ENCODE data around the gene TFAM.
A peak's percentile ranks its signal among the peaks of the same experiment; 100 is the strongest.
"Not testable (repeated sequence)": the region's sequence is repeated elsewhere in the genome, so short reads cannot be mapped to it uniquely, and the experiment has no call there.

The TFAM gene

DNA sequence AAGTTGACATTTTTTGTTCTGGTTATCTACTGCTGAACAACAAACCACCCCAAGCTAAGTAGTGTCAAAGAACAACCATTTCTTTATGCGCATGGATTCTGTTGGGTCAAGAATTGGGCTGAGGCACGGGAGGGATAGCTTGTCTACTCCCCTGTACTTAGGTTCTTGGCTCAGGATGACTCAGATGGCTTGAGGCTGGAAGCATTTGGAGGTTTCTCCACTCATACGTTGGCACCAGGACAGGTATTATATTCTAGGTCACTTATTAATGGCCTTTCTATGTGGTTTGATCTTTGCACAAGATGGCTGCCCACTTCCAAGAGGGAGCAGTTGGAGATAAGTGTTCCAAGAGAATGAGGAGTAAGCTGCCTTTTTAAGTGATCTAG, 11.8 kb upstream of the TFAM start:
- no peak for DNase-seq

DNA sequence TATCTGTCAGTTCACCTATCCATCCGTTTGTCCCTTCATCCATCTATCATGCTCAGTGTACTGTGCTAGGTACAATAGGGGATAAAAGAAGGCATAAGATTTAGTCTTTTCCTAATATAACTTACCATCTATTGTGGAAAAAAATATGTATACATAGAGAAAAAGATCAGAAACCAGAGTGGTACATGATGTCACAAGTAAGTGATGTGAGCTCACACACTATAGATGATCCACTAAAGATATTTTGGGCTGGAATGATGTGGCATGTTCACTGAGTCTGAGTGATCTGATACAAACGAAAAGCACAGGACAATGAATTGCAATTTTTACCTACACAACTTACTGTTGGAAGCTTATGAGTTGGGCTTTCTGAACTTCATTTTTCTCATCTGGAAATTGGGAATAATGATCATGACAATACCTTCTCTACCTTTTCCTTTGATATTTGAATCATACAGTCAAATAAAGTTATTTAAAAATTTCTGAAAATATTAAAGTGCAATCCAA, 2.7 kb upstream of the TFAM start:
- no peak for DNase-seq

DNA sequence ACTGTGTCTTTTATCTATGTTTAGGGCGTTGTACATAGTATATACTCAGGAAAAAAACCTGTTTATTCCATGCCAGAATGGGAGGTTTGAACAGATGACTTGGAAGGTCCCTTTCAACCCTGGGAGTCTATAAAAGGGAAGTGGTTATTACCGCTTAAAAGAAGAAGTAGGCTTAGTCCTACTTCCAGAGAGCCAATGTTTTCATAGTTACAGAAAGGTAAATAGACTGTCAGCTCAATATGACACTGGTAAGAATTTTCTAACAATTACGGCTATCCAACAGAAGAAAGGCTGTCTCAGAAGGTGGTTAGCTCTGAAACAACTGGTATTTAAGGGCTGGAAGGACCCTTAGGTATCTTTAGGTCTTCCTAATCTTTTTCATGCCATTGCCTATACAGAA, 1.1 kb upstream of the TFAM start:
- DNase-seq: peak; percentile 87

DNA sequence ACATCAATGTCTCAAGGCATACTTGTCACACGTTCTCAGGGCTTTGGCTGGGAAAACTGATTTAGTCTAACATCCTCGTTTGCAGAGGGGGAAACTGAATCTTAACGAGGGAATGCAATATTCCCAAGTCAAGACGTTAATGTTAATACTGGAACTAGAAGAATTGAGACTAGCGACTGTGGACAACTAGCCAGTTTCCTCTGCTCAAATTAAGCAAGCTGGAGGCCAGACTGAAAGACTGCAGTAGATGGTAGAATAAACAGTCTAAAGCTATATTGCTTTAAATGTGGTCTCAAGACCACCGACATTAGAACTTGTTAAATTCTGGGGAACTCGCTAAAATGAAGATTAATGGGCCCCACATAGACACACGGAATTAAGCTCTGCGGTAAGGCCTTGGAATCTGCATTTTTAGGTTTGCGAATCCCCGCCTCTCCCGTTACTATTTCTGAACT, 639 bp upstream of the TFAM start:
- DNase-seq: peak; percentile 26

DNA sequence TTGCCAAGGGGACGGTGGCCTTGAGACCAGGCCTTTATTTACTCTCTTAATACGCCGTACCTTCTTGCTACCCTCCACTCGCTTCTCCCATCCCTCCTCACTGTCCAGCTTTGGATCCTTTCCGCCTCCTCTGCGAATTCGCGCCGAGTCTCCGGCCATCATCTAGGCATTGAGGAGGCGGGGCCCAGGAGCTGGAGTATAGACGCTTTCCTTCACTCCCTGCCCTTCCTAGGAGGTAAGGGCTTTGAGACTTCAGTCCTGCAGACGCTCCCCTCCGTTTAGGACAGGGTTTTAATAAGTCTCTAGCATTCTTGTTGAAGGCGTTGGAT, 538 bp downstream of the TFAM start:
- peak; percentile 10 for DNase-seq

DNA sequence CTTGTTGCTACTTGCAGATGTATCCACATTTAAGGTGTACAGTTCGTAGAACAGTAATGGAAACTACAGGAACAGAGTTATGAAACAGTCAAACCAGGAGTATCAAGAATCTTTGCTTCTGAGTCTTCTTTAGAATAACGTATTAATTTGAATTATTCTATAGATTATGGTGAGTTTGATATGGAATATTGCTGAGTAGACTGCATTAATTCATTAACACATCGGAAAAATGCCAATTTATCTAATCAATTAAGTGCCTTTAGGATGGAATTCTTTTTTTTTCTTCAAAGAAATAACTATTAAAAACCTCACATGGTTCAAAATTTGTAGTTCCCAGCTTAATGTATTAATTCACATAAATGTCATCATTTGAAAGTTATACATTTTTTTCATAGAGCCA, 3.8 kb downstream of the TFAM start:
- no peak for DNase-seq

DNA sequence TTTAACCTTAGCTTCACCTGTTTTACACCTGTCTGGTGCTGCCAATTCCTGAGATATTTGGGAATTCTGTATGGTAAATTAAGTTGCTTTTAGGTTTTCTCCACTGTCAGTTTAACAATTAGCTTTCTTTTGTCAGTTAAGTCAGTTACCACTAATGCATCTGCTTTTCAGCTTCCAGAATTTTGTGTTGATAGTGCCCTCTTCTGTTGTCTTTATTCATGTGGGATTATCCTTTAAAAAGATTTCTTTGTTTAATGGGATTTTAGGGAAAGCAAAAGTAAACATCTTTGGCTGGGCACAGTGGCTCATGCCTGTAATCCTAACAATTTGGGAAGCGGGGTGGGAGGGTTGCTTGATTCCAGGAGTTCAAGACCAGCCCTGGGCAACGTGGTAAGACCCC, 8.1 kb downstream of the TFAM start:
- peak; percentile 6 for DNase-seq

DNA sequence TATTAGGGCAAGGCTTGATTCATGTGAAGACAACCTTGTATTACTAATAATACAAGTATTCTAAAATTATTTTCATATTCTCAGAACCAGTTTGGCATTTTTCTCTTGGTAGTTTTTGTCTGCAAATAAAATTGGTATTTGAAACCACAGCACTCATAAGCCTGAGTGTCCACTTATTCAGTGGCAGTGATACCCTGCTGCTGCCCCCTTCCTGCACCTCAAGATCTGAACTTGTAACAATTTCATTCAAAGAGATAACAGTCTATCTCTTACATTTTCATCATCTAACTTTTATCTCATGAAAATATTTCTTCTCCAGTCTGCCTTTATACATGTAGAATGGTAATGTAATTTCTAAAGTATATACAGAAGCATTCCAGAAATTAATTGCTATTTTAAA, 9.3 kb downstream of the TFAM start:
- no peak for DNase-seq

DNA sequence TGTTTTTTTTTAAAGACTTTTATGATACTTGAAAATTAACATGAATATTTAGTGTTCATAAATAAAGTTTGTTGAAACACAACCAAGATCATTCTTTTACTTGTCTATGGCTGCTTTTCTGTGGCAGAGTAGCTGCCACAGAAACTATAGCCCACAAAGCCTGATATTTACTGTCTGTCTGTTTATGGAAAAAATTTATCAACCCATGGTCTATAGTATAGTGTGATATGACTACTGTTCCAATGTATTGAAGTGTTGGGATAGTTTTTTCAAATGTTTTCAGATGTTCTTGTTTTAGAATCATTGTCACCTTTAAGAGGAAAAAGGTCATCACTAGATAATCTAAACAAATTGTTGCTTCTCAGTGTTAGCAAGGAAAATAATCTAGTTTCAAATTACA, 10.8 kb downstream of the TFAM start:
- no peak for DNase-seq

DNA sequence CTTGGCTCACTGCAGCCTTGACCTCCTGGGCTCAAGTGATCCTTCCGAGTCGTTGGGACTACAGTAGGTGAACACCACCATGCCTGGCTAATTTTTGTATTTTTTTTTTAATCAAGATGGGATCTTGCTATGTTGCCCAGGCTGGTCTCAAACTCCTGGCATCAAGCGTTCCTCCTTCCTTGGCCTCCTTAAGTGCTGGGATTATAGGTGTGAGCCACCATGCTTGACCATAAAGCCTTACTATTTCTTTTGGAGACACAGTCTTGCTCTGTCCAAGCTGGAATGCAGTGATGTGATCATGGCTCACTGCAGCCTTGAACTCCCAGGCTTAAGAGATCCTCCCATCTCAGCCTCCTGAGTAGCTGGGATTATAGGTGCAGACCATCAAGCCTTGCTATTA, 12.6 kb downstream of the TFAM start:
- DNase-seq: no peak

DNA sequence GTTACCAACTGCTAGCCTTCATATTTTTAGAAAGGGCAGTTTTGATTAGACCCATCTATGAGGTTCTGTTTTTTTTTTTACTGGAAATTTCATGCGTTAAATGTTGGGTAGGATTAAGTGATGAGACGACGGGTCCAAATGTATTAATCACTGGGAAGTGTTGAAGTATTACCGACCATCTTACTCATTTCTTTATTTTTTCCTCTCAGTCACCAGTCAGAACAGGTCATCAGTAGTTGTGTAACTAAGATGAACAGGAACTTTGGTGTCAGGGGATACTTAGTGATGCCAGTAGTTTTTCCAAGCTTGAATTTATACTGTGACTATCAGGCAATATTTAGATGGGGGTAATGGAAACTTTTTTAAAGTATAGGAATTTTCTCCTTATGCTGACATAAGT, 14.2 kb downstream of the TFAM start:
- peak; percentile 78 for DNase-seq

DNA sequence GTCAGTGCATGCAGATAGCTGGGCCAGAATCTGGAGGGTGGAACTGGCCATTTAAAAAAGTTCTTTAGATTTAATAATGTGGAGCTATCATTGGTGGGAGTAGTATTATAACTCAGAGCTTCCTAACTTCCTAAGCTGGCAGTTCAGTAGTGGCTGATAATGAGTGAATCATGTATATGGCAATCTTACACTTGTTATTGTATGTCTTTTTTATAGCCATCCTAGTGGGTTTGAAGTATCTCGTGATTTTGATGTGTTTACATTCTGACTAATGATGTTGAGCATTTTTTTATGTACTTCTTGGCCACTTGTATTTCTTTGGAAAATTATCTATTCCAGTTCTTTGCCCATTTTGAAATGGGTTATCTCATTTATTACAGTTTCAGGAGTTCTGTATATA, 15.4 kb downstream of the TFAM start:
- no peak for DNase-seq

DNA sequence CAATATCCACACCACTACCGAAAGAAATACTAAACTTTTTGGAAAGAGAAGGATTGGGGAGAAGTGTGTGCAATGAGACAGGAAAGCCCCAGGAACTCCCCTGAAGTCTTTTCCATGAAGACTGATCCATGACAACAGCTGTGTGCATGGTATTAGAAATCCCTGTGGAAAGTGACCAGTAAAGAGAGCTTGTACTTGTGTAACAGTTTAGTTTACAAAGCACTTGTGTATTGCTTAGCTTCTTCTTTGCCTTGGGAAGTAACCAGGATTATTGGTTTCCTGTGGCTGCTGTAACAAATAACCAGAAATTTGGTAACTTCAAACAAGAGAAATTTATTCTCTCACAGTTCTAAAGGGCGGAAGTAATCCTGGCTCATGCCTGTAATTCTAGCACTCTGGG, 18.8 kb downstream of the TFAM start:
- no peak for DNase-seq

DNA sequence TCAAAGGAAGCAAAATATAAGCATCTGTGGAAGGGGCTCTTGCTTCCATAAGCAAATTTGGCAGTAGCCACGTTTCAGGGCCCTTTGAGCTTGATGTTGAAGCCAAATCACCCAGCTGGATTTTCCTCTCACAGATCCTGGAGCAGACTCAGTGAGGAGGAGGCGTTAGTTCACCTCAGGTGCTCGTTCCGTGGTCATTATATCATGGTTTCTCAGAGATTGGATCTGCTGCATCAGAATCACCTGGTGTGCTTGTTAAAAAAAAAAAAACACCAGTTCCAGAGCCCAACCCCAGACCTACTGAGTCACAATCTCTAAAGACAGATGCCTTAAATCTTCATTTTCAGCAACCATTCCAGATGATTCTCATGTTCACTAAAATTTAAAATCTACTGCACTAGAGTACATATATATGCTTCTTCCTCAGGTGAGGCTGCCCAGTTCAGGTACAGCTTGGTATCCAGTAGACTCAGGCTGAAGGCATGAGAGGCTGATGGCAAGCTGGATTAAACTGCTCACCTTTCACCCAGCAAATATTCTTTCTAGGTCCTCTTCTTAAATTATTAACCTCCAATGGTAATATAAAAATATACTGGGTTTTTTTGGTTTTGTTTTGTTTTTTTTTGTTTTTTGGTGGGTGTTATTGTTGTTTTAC, 24.9 kb downstream of the TFAM start:
- DNase-seq: no peak

DNA sequence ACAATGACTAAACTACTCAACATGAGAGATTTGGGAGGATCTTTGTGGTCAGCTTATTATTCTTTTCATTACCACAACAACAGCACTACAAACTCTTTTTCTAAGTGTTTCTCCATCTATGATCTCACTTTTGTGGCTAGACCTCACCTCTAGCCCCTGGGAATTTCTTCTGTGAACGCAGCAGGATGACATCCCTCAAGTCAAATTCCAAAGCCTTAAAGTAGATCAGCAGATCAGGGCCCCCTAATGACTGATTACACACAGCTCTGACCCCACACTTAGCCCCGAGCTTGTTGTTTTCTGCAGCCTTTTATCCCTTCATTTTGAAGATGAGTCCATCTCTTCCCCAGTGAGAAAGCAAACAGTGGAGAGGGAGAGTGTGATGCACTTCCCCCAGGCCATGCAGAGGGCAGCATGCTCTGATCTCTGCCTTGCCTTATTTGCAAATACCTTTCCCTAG, 27.3 kb downstream of the TFAM start:
- DNase-seq: no peak

DNA sequence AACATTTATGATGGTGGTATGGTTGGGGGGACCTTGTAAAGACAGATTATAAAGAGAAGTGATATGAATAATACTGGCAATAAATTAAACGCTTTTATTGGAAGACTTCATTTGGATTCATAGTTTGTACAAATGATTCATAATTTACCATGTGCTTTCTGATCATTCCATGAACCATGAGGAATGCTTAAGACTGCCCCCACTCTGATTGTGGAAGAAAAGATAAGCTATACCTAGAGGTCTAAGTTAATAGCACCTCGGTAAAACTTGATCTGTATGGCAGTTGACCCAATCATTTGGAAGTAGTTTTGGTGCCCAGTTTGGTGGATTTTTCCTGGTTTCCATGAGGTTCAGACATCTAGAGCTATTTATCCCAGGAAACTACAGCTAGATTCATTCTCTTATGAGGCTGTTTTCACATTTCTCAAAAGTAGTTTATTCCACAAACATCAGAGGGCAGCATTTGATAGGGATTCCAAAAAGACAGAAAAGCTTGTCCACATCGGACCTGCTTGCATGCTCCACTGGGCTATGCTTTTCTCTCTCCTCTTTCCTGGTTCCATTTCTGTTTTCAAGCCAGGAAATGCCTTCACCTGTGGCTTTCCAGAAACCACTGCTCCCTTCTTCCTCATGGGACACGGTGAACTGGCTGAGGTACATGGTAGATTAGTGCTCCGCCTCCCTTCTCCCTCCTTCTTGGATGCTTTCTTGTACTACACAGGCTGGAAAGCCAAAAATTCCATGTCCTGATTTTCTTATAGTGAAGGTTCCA, 29.2 kb downstream of the TFAM start:
- DNase-seq: no peak

DNA sequence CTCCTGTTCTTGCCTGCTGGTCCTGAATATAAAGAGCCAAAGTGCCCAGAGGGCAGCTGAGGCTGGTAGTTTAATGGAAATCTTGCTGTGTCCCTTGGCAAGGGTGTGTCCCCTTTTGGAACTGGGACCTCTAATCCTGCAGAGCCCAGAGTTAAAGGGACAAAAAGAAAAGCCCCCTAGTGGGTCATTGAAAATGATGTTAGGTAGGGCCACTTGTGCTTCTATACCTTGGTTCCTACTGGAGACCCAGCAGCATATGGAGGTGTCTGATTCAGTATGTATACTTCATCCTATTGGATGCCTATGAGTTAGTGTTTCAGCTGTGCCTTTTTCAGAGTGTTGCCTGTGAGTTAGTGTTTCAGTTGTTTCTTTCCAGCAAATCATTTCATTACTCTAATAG, 30.5 kb downstream of the TFAM start:
- DNase-seq: no peak

DNA sequence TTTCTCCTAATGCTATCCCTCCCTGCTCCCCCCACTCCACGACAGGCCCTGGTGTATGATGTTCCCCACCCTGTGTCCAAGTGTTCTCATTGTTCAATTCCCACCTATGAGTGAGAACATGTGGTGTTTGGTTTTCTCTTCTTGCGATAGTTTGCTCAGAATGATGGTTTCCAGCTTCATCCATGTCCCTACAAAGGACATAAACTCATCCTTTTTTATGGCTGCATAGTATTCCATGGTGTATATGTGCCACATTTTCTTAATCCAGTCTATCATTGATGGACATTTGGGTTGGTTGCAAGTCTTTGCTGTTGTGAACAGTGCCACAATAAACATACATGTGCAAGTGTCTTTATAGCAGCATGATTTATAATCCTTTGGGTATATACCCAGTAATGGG, 32.7 kb downstream of the TFAM start:
- not testable (repeated sequence) for DNase-seq

DNA sequence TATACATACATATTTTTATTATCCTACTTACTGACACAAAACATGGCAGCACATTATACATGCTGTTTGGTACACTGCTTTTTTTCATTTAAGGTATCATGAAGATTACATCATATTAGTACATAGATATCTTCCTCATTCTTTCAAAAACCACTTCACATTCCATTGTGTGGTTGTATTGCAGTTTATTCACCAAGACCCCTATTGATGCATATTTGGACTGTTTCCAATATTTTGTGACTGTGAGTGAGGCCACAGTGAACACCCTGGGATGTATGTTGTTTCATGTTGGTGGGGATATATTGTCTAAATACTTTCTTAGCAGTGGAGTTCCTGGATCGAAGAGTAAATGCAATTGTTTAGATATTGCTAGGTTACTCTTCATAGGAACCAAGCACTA, 39.0 kb downstream of the TFAM start:
- no peak for DNase-seq

DNA sequence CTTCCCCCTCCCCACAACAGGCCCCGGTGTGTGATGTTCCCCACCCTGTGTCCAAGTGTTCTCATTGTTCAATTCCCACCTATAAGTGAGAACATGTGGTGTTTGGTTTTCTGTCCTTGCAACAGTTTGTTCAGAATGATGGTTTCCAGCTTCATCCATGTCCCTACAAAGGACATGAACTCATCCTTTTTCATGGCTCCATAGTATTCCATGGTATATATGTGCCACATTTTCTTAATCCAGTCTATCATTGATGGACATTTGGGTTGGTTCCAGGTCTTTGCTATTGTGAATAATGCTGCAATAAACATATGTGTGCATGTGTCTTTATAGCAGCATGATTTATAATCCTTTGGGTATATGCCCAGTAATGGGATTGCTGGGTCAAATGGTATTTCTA, 43.2 kb downstream of the TFAM start:
- not testable (repeated sequence) for DNase-seq

DNA sequence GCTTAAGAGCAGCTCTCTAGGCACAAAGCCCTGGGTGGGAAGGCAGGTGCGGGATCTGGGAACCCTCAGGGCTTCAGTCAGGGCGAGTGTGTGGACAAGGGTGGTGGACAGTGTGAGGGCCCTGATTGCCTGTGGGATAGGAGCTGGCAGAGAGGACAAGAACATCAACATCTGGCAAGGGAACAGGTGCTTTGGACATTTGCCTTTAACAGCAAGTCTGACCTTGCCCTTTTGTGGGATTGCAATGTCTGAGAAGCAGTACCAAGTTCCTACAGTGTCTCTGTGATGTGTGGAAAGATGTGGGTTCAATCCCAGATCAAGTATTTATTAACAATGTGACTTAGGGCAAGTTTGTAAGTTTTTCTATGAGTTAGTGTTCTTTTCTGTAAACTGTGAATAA, 46.7 kb downstream of the TFAM start:
- DNase-seq: no peak

DNA sequence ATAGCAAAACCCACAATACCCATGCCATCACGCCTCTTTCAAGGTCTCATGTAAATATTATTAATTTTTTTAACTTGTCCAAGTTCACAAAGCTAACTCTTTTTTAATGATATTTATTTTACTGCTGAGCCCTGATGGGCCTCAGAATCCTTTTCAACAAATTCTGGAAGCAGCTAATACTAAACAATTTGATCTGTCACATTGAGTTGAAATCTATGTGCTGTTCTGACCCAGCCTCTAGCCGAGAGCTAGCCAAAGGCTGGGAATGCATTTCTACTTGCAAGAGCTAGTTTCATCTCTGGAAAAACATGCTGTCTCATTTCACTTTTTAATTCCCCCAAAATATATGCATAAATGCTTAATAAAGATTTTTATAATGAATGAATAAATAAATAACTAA, 47.9 kb downstream of the TFAM start:
- no peak for DNase-seq

DNA sequence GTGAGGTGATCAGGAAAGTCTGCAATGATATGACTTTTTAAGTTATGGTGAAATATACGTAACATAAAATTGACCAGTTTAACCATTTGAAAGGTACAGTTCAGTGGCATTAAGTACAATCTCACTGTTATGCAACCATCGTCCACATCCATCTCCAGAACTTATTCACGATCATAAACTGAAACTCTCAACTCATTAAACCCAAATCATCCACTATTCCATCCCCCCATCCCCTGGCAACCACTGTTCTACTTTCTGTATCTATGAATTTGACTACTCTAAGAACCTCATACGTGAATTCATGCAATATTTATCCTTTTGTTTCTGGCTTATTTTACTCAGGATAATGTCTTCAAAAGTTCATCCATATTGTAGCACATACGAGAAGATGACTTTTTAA, 48.4 kb downstream of the TFAM start:
- DNase-seq: no peak

DNA sequence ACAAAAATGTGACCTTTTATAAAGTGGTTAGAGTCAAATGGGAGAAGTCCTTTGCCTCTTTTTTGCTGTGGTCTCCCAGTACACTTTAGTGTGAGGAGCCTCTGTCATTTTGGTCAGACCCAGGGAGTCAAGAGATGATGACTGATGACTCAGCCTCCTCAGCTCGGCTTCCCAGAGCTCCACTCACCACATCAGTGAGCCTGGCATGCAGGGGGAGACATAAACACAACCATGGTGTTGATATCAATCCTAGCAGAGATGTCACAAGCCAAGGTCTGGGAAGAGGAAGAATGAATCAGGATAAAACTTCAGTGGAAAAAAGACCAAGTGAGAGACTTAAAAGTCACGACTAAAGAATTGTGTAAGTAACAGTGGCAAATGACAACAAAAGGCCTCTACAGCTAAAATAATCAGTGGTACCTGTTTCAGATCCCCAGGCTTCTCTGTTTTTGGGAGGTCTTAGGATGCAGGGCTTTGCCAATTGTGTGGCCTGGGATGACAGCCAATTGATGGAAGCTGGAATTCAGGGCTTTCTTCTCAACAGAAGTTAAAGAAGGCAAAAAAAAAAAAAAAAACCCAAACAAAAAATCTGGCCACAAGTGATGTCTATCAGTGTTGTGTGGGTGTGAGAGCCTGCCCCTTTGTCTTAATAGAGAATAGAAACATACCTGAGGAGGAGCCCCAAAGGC, 50.2 kb downstream of the TFAM start:
- peak; percentile 29 for DNase-seq
